Esophagus squamous epithelium (tissue), 4 donors: ENCODE measurements around the gene ZNF783.

Experiments used
- CTCF ChIP-seq, 6 experiments: fragments of 450-650 bp in 4 of 6; fragments of 200-600 bp in 2 of 6; sonication (generic) in 2 of 6; IDR thresholded peaks; one replicate each; pipeline ENCODE4 v1.5.1; 2016 to 2019; ENCODE audit warnings: antibody characterized with exemption in 6 of 6, mild to moderate bottlenecking in 4 of 6, moderate library complexity in 4 of 6
- POLR2A ChIP-seq, 4 donors: fragments of 450-650 bp; IDR thresholded peaks; one replicate each; pipeline ENCODE4 v1.6.1; 2017; ENCODE audit warnings: antibody characterized with exemption in 4 of 4, mild to moderate bottlenecking in 4 of 4, moderate library complexity in 3 of 4

GRCh38 chr7:149289262-149289661, 27.3 kb downstream of the ZNF783 start:
- TF ChIP-seq CTCF (IDR thresholded peaks at IDR 0.05) (no peak), POLR2A (IDR thresholded peaks at IDR 0.05) (no peak)
